Mesodermal cell (in vitro differentiated cells): Measurements from ENCODE around the gene TOP3A.

Experiments used
- H3K27ac ChIP-seq: 2 replicates; pipeline ENCODE4 v1.7.0; 2013; ENCODE audit warnings: mild to moderate bottlenecking, low read depth, low read length, moderate library complexity; ENCODE audit not compliant: severe bottlenecking
- H3K36me3 ChIP-seq: 2 replicates; pipeline ENCODE4 v1.7.1; 2013; ENCODE audit warnings: mild to moderate bottlenecking, low read length, moderate library complexity; ENCODE audit not compliant: control insufficient read depth, insufficient read depth
- H3K4me1 ChIP-seq: one replicate; pipeline ENCODE4 v1.7.1; 2013; ENCODE audit warnings: mild to moderate bottlenecking, low read length; ENCODE audit not compliant: insufficient read depth, control insufficient read depth, poor library complexity, severe bottlenecking
- H3K4me3 ChIP-seq: 2 replicates; pipeline ENCODE4 v1.7.0; 2013; ENCODE audit warnings: low read length, control low read depth, mild to moderate bottlenecking; ENCODE audit not compliant: insufficient read depth, poor library complexity, severe bottlenecking; ENCODE audit errors: extremely low read depth
- H3K9me3 ChIP-seq: 2 replicates; pipeline ENCODE4 v1.7.1; 2013; ENCODE audit warnings: mild to moderate bottlenecking, low read length, moderate library complexity; ENCODE audit not compliant: control insufficient read depth
- WGBS, 2 experiments: methylation state at CpG; one replicate each; pipeline ENCODE4 v1.1.5; 2013; ENCODE audit warnings: missing lambda C conversion rate in 2 of 2; ENCODE audit not compliant: insufficient coverage in 2 of 2; 5-methylcytosine and 5-hydroxymethylcytosine counted together

The TOP3A gene

GRCh38 chr17:18241229-18241871 is 73.4 kb downstream of the TOP3A start:
- Histone ChIP-seq H3K36me3 (peaks cover 88% of the 10 kb centered on the region), H3K4me3 (no peak overlapping the region), H3K4me1 (no peaks in the 10 kb centered on the region), H3K9me3 (no peaks in the 10 kb centered on the region), H3K27ac (no peak overlapping the region)
- WGBS, 2 experiments: 92 to 93% methylated on average over 27 to 28 of the region's 28 CpGs

GRCh38 chr17:18240449-18240848 is 74.3 kb downstream of the TOP3A start:
- WGBS, 2 experiments: 94 to 96% methylated on average over 18 of the region's 19 CpGs
- H3K36me3 ChIP-seq: peaks cover 88% of the 10 kb centered on the region
- H3K4me3 ChIP-seq: no peak overlapping the region
- H3K27ac ChIP-seq: no peak overlapping the region
- H3K4me1 ChIP-seq: peaks cover 8% of the 10 kb centered on the region
- no peaks in the 10 kb centered on the region for H3K9me3 ChIP-seq

DNA sequence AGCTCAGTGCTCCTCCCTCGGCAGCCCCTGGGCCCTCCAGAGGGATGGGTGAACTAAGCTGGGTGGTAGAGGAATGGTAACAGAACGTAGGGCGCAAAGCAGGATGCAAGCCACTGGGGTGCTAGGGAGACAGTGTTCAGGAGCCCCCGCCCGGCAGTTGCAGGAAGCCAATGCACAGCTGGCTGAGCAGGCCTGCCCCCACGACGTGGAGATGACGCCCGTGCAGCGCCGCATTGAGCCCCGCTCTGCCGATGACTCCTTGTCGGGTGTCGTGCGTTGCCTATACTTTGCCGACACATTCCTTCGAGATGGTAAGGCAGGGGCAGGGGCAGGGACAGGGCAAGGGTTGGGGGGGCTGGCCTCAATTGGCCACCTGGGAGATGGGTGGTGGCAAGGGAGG is 76.5 kb downstream of the TOP3A start:
- peaks cover 89% of the 10 kb centered on the region for H3K36me3 ChIP-seq

DNA sequence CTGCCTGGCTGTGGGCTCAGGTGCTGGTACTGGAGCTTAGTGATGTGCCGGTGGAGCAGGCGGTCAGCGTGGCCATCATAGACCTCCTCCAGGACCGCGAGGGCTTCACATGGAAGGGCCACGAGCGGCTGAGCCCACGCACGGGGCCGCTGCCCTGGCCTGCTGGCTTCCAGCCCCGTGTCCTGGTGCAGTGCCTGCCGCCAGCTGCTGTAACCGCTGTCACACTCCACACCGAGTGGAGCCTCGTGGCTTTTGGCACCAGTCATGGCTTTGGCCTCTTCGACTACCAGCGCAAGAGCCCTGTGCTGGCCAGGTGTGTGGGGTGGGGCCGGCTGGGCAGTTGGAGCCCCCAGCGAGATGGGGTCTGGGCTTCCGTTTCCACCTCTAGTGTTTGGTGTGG is 77.3 kb downstream of the TOP3A start:
- Histone ChIP-seq H3K4me1 (peaks cover 11% of the 10 kb centered on the region), H3K36me3 (peaks cover 92% of the 10 kb centered on the region), H3K27ac (no peak overlapping the region), H3K4me3 (no peak overlapping the region), H3K9me3 (no peaks in the 10 kb centered on the region)
- WGBS, 2 experiments: 97 to 99% methylated on average over 19 to 20 of the region's 20 CpGs

More for the DNA sequence above, 76.5 kb downstream of the TOP3A start:
- peaks cover 11% of the 10 kb centered on the region for H3K4me1 ChIP-seq
- H3K27ac ChIP-seq: no peak overlapping the region
- WGBS, 2 experiments: 97 to 99% methylated on average over 16 to 17 of the region's 18 CpGs
- H3K9me3 ChIP-seq: no peaks in the 10 kb centered on the region
- H3K4me3 ChIP-seq: no peak overlapping the region

DNA sequence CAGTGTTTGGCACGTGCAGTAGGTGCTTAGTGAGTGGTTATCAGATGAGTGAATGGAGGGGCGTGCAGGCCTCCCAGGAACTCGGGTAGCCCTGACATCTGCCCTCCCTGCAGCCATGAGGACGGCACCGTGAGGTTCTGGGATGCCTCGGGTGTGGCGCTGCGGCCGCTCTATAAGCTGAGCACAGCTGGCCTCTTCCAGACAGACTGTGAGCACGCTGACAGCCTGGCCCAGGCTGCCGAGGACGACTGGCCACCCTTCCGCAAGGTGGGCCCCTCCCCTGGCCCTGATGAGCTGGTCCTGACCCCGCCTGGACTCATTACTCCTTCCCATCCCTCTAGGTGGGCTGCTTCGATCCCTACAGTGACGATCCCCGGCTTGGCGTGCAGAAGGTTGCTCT is 78.3 kb downstream of the TOP3A start:
- Histone ChIP-seq H3K9me3 (no peaks in the 10 kb centered on the region), H3K4me3 (no peak overlapping the region), H3K27ac (no peak overlapping the region), H3K4me1 (peaks cover 11% of the 10 kb centered on the region), H3K36me3 (peaks cover 88% of the 10 kb centered on the region)
- 97 to 98% methylated on average over 16 to 17 of the region's 18 CpGs for WGBS, 2 experiments

- Histone ChIP-seq H3K36me3 (peaks cover 82% of the 10 kb centered on the region), H3K9me3 (no peaks in the 10 kb centered on the region), H3K27ac (peak overlapping the region; percentile 49), H3K4me1 (peaks cover 13% of the 10 kb centered on the region), H3K4me3 (no peak overlapping the region)
- WGBS, 2 experiments: 83 to 86% methylated on average over 13 to 14 of the region's 14 CpGs
Measured at GRCh38 chr17:18235743-18236256, 79.0 kb downstream of the TOP3A start.

GRCh38 chr17:18234853-18235380 is 79.9 kb downstream of the TOP3A start:
- 97 to 98% methylated on average over 21 of the region's 22 CpGs for WGBS, 2 experiments
- no peaks in the 10 kb centered on the region for H3K9me3 ChIP-seq
- no peak overlapping the region for H3K4me3 ChIP-seq
- H3K27ac ChIP-seq: no peak overlapping the region
- peaks cover 78% of the 10 kb centered on the region for H3K36me3 ChIP-seq
- H3K4me1 ChIP-seq: peaks cover 17% of the 10 kb centered on the region

DNA sequence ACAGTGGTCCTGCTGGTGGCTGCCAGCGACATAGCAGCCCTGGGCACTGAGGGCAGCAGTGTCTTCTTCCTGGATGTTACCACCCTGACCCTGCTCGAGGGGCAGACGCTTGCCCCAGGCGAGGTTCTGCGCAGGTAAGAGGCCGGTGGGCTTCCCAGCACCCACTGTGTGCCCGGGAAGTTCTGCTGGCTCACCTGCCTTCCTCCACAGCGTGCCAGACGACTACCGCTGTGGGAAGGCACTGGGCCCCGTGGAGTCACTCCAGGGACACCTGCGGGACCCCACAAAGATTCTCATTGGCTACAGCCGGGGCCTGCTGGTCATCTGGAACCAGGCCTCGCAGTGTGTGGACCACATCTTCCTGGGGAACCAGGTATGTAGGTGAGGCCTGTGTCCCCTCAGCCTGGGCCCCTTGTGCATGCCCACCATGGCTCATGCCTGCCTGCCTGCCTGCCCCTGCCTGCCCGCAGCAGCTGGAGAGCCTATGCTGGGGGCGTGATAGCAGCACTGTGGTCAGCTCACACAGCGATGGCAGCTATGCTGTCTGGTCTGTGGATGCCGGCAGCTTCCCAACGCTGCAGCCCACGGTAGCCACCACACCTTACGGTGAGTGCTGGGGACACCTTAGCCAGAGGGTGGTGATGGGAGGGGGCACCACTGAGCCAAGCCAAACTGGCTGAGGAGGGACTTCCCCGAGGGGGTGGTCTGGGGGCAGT is 80.8 kb downstream of the TOP3A start:
- H3K9me3 ChIP-seq: no peaks in the 10 kb centered on the region
- WGBS, 2 experiments: 96 to 97% methylated on average over 17 to 21 of the region's 22 CpGs
- no peak overlapping the region for H3K27ac ChIP-seq
- peaks cover 17% of the 10 kb centered on the region for H3K4me1 ChIP-seq
- H3K4me3 ChIP-seq: no peak overlapping the region
- peaks cover 77% of the 10 kb centered on the region for H3K36me3 ChIP-seq

DNA sequence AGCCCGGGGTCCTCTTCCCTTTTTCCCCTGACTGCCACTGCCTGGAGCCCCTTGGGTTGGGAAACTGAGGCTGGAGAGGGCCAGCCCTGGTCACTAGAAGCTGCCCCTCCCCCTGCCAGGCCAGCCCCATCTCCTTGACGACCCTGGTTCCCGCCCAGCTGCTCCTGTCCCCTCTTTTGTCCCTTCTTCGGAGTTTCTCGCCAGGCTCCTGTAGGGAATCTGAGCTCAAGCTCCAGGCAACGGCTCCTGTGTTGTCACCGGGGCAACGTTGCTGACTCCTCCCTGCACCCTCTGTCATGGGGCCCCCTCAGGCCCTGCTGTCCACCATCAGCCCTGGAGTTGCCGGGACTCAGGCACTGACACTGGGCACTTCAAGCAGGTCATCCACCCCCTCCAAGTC is 83.6 kb downstream of the TOP3A start:
- Histone ChIP-seq H3K36me3 (peaks cover 52% of the 10 kb centered on the region), H3K9me3 (no peaks in the 10 kb centered on the region), H3K4me3 (no peak overlapping the region), H3K27ac (peak overlapping the region; percentile 23), H3K4me1 (peaks cover 28% of the 10 kb centered on the region)
- 59 to 61% methylated on average over 8 to 9 of the region's 9 CpGs for WGBS, 2 experiments

DNA sequence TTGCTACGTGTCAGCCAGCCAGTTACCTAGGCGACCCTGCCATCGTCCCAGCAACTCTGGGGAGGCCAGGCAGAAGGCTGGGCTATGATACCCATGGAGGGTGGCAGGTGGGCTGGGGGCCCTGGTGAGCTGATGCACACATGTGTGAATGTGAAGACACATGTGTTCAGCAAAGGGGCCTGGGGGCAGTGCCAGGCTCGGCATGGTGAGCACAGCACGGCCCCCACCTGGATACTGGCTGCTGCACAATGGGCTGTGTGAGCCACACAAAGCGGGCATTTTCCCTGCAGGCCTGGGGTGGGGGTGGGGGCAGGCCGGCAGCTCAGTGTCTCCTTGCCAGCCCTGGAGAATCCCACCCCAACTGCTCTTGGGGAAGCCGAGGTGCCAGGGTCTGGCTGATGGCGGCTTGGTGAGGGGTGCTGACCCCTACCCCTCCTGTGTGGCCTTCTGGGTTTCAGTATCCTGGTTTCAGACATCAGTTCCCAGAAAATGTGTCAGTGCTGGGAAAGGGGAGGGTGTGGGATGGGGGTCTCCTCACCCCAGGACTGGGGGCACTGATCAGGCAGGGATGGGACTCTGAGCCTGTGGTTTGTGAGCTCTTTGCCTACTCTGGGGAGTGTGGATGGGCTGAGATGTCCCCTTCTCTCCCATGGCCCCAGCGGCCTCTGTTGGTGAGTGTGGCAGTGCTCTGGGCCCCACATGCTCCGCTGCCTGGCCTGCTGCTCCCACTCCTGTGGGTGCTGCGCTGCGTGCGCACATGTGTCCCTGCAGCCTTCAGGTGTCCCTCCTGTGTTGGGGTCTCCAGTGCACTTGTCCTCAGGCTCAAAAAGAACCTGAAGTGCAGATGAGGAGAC is 84.3 kb downstream of the TOP3A start:
- 79 to 85% methylated on average over 10 to 13 of the region's 14 CpGs for WGBS, 2 experiments
- no peak overlapping the region for H3K4me3 ChIP-seq
- H3K9me3 ChIP-seq: no peaks in the 10 kb centered on the region
- peaks cover 46% of the 10 kb centered on the region for H3K36me3 ChIP-seq
- H3K27ac ChIP-seq: no peak overlapping the region
- H3K4me1 ChIP-seq: peaks cover 22% of the 10 kb centered on the region
